Neural progenitor cell (in vitro differentiated cells): ENCODE data around the gene NEK4. TPM values are rescaled to one million over a fixed set of nuclear protein-coding genes. Genes with fewer than 3 reads are reported as not detected.

Experiments used
- DNase-seq: peaks from one replicate; pipeline ENCODE4 v3.0.0-alpha.2; 2016; ENCODE audit warnings: low spot score
- H2AFZ ChIP-seq: fragments of 200-600 bp; sonication (generic); replicated peaks from 2 replicates; pipeline ENCODE4 v1.6.1; 2016; ENCODE audit warnings: antibody characterized with exemption
- H3F3A ChIP-seq: fragments of 200-600 bp; sonication (generic); 2 replicates; pipeline ENCODE4 v1.6.1; 2016; ENCODE audit warnings: antibody characterized with exemption, low read depth
- H3K27ac ChIP-seq: fragments of 200-600 bp; sonication (generic); 2 replicates; pipeline ENCODE4 v1.5.1; 2016; ENCODE audit warnings: mild to moderate bottlenecking
- H3K27me3 ChIP-seq: fragments of 200-600 bp; sonication (generic); 2 replicates; pipeline ENCODE4 v1.6.1; 2016; ENCODE audit warnings: mild to moderate bottlenecking, moderate library complexity
- H3K36me3 ChIP-seq: fragments of 200-600 bp; sonication (generic); 2 replicates; pipeline ENCODE4 v1.5.1; 2016
- H3K4me1 ChIP-seq: fragments of 200-600 bp; sonication (generic); 2 replicates; pipeline ENCODE4 v1.6.1; 2016; ENCODE audit warnings: mixed run types
- H3K4me2 ChIP-seq: fragments of 200-600 bp; sonication (generic); 2 replicates; pipeline ENCODE4 v1.6.1; 2016
- H3K4me3 ChIP-seq: fragments of 200-600 bp; sonication (generic); 2 replicates; pipeline ENCODE4 v1.5.1; 2016
- H3K79me2 ChIP-seq: fragments of 200-600 bp; sonication (generic); 2 replicates; pipeline ENCODE4 v1.6.1; 2016; ENCODE audit warnings: low read depth
- H3K9ac ChIP-seq: fragments of 200-600 bp; sonication (generic); 2 replicates; pipeline ENCODE4 v1.6.1; 2016
- H3K9me3 ChIP-seq: fragments of 200-600 bp; sonication (generic); 2 replicates; pipeline ENCODE4 v1.5.1; 2016; ENCODE audit warnings: low read depth
- H4K20me1 ChIP-seq: fragments of 200-600 bp; sonication (generic); 2 replicates; pipeline ENCODE4 v1.6.1; 2016; ENCODE audit warnings: low read depth
- H3K27ac Mint-ChIP-seq: 3 replicates; pipeline ENCODE4 v1.8.0; 2021; ENCODE audit warnings: mixed read lengths
- H3K27me3 Mint-ChIP-seq: 2 replicates; pipeline ENCODE4 v1.8.0; 2022; ENCODE audit warnings: low read depth, mild to moderate bottlenecking, inconsistent platforms, moderate library complexity, mixed read lengths; ENCODE audit not compliant: insufficient read depth
- H3K36me3 Mint-ChIP-seq: 3 replicates; pipeline ENCODE4 v1.8.0; 2021; ENCODE audit warnings: mixed read lengths
- H3K4me1 Mint-ChIP-seq: 3 replicates; pipeline ENCODE4 v1.8.0; 2021; ENCODE audit warnings: mixed read lengths
- H3K4me3 Mint-ChIP-seq: 3 replicates; pipeline ENCODE4 v1.8.0; 2021; ENCODE audit warnings: mild to moderate bottlenecking, moderate library complexity, mixed read lengths
- H3K9me3 Mint-ChIP-seq: 3 replicates; pipeline ENCODE4 v1.8.0; 2020; ENCODE audit warnings: mixed read lengths
- CTCF ChIP-seq: fragments of 200-600 bp; sonication (generic); IDR thresholded peaks from 2 replicates; pipeline ENCODE4 v1.5.1; 2017; ENCODE audit warnings: antibody characterized with exemption, mild to moderate bottlenecking
- EZH2 ChIP-seq: fragments of 200-600 bp; sonication (generic); IDR thresholded peaks from 2 replicates; pipeline ENCODE4 v1.6.1; 2017; ENCODE audit warnings: antibody characterized with exemption, mild to moderate bottlenecking, moderate library complexity
- EZH2phosphoT487 ChIP-seq: fragments of 200-600 bp; sonication (generic); IDR thresholded peaks from 2 replicates; pipeline ENCODE4 v1.6.1; 2017; ENCODE audit warnings: antibody characterized with exemption
- total RNA-seq: library from RNA; depleted of rRNA; stranded (reverse); fragments of >200 nt; gene quantifications from 2 replicates; pipeline ENCODE4 v1.2.3, GENCODE V29; 2015; ENCODE audit warnings: low replicate concordance

Gene NEK4
- total RNA-seq, 1 donor from 2014 or later = 41.8 TPM

GRCh38 chr3:52787246-52787645, 16.5 kb upstream of the NEK4 start:
- Histone ChIP-seq H3K27me3 (no peaks in the 10 kb centered on the region), H3K27ac (no peak overlapping the region), H3K4me2 (no peak overlapping the region), H2AFZ (no peak overlapping the region), H3F3A (no peaks in the 10 kb centered on the region), H3K36me3 (no peaks in the 10 kb centered on the region), H3K9ac (no peak overlapping the region), H3K4me1 (no peaks in the 10 kb centered on the region), H3K79me2 (no peaks in the 10 kb centered on the region), H4K20me1 (no peaks in the 10 kb centered on the region), H3K4me3 (no peak overlapping the region), H3K9me3 (no peaks in the 10 kb centered on the region)
- Mint-ChIP-seq H3K27me3 (peaks cover 6% of the 10 kb centered on the region), H3K4me1 (peaks cover 10% of the 10 kb centered on the region), H3K27ac (peak overlapping the region; percentile 33), H3K4me3 (no peak overlapping the region), H3K36me3 (no peaks in the 10 kb centered on the region), H3K9me3 (no peaks in the 10 kb centered on the region)
- no peak for DNase-seq
- no peak for TF ChIP-seq CTCF
- TF ChIP-seq EZH2 = no peak
- TF ChIP-seq EZH2phosphoT487 = no peak

- Histone ChIP-seq H3K4me1 (no peaks in the 10 kb centered on the region), H3K27ac (no peak overlapping the region), H3K4me2 (no peak overlapping the region), H3K27me3 (no peaks in the 10 kb centered on the region), H3K9me3 (no peaks in the 10 kb centered on the region), H3K9ac (no peak overlapping the region), H3K36me3 (no peaks in the 10 kb centered on the region), H2AFZ (no peak overlapping the region), H3F3A (no peaks in the 10 kb centered on the region), H3K79me2 (no peaks in the 10 kb centered on the region), H4K20me1 (no peaks in the 10 kb centered on the region), H3K4me3 (no peak overlapping the region)
- no peak overlapping the region for H3K4me3 Mint-ChIP-seq
- DNase-seq = no peak
- no peaks in the 10 kb centered on the region for H3K9me3 Mint-ChIP-seq
- H3K36me3 Mint-ChIP-seq = no peaks in the 10 kb centered on the region
- H3K27ac Mint-ChIP-seq = no peak overlapping the region
- TF ChIP-seq EZH2phosphoT487 (no peak), CTCF (no peak), EZH2 (no peak)
- H3K4me1 Mint-ChIP-seq = peaks cover 10% of the 10 kb centered on the region
- peaks cover 6% of the 10 kb centered on the region for H3K27me3 Mint-ChIP-seq
These were observed 15.8 kb upstream of the NEK4 start for GRCh38 chr3:52786330-52787215.

- H3K4me1 Mint-ChIP-seq = peaks cover 6% of the 10 kb centered on the region
- Histone ChIP-seq H3K9ac (no peak overlapping the region), H3K9me3 (no peaks in the 10 kb centered on the region), H3K4me1 (no peaks in the 10 kb centered on the region), H3K4me2 (no peak overlapping the region), H3K27ac (no peak overlapping the region), H3F3A (no peaks in the 10 kb centered on the region), H3K36me3 (no peaks in the 10 kb centered on the region), H3K27me3 (no peaks in the 10 kb centered on the region), H2AFZ (no peak overlapping the region), H3K79me2 (no peaks in the 10 kb centered on the region), H3K4me3 (no peak overlapping the region), H4K20me1 (no peaks in the 10 kb centered on the region)
- no peaks in the 10 kb centered on the region for H3K36me3 Mint-ChIP-seq
- no peaks in the 10 kb centered on the region for H3K9me3 Mint-ChIP-seq
- no peak overlapping the region for H3K4me3 Mint-ChIP-seq
- TF ChIP-seq EZH2phosphoT487 = no peak
- no peak for TF ChIP-seq CTCF
- TF ChIP-seq EZH2 = no peak
- H3K27ac Mint-ChIP-seq = no peak overlapping the region
- H3K27me3 Mint-ChIP-seq = peaks cover 9% of the 10 kb centered on the region
- DNase-seq = no peak
These were observed 14.3 kb upstream of the NEK4 start for GRCh38 chr3:52784931-52785590.
